ENCODE measurements around the gene ACTMAP. TPM values are rescaled to one million over a fixed set of nuclear protein-coding genes. Genes with fewer than 3 reads are reported as not detected.
"Not testable (repeated sequence)": the region's sequence is repeated elsewhere in the genome, so short reads cannot be mapped to it uniquely, and the experiment has no call there.

The ACTMAP gene
- total RNA-seq, 2 experiments from 2014 or later: 15.0 to 18.0 TPM

DNA sequence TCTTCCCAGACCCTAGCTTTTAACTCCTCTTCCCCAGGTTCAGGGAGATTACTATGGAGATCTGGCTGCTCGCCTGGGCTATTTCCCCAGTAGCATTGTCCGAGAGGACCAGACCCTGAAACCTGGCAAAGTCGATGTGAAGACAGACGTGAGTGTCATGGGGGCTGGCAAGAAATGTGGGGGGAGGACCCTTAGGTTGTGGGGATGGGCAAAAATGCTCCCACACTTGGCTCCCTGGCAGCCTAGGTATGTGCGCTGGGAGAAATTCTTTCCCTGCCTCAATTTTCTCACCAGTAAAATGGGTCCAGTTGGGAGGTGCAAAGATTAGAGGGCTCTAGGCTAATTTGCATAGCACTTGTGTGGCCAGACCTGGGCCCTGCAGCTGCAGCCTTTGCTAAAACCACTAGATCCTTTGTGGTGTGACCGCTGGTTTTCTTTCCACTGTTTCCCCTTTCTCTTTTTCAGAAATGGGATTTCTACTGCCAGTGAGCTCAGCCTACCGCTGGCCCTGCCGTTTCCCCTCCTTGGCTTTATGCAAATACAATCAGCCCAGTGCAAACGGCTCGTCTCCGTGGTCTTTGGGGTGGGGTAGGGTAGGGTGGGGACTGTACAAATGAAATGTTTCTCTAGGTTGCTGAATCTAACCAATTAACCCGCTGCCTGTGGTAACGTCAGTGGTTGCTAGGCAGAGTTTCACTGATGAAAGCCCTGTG, 26.8 kb upstream of the ACTMAP start:
- ATAC-seq (peak; percentile 68), DNase-seq (peak; percentile 94)
- intact Hi-C loops (cut with DNase I, micrococcal nuclease): loop anchor here in 1 of 2 experiments (1.0 to 2.0 kb wide), 2 partner anchors 22 to 172 kb away; no protein-coding TSS in a partner anchor
- H3K27me3 Mint-ChIP-seq: no peaks in the 10 kb centered on the region
- ChIA-PET POLR2A (interaction anchor here (0.6 to 3.6 kb wide), 8 partner anchors 19 to 783 kb away, joined by 3 to 46 read pairs (median 9); partner anchors contain the start of genes ACTMAP, COQ8B, EGLN2 and HNRNPUL1), CTCF (interaction anchor here (0.6 to 4.5 kb wide), 14 partner anchors 9 to 1332 kb away, joined by 3 to 47 read pairs (median 7); partner anchors contain the start of genes ACTMAP, COQ8B, EGLN2 and HNRNPUL1)
- peaks cover 38% of the 10 kb centered on the region for H3K4me1 Mint-ChIP-seq
- H3K4me3 Mint-ChIP-seq: peak overlapping the region; percentile 84
- peak overlapping the region; percentile 94 for H3K27ac Mint-ChIP-seq
- no peaks in the 10 kb centered on the region for H3K9me3 Mint-ChIP-seq (ENCODE audit: low read depth)
- peaks cover 6% of the 10 kb centered on the region for H3K36me3 Mint-ChIP-seq (ENCODE audit: low read depth)

DNA sequence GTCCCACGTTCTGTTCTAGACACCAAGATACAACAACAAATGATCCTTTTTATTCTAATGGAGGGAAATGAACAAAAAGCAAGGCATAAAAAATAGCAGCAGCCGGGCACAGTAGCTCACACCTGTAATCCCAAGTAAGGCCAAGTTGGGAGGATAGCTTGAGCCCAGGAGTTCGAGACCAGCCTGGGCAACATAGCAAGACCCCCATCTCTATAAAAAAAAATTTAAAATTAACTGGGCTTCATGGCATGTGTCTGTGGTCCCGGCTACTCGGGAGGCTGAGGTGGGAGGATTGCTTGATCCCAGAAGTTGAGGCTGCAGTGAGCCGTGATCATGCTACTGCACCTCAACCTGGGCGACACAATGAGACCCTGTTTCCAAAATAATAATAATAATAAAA, 26.1 kb upstream of the ACTMAP start:
- ChIA-PET POLR2A (interaction anchor here (1.9 to 3.6 kb wide), 3 partner anchors 18 to 25 kb away, joined by 7 to 46 read pairs (median 13); partner anchors contain the start of genes ACTMAP and SNRPA), CTCF (interaction anchor here (0.9 to 4.5 kb wide), 5 partner anchors 9 to 26 kb away, joined by 3 to 47 read pairs (median 17); partner anchors contain the start of genes ACTMAP, EGLN2 and SNRPA)
- intact Hi-C loops (cut with DNase I, micrococcal nuclease): loop anchor here in 1 of 2 experiments (2.0 kb wide), 1 partner anchor 172 kb away; no protein-coding TSS in a partner anchor
- no peak for ATAC-seq
- Mint-ChIP-seq H3K27me3 (no peaks in the 10 kb centered on the region), H3K9me3 (ENCODE audit: low read depth) (no peaks in the 10 kb centered on the region), H3K4me1 (peaks cover 37% of the 10 kb centered on the region), H3K27ac (no peak overlapping the region), H3K4me3 (no peak overlapping the region), H3K36me3 (ENCODE audit: low read depth) (peaks cover 7% of the 10 kb centered on the region)
- DNase-seq: no peak

DNA sequence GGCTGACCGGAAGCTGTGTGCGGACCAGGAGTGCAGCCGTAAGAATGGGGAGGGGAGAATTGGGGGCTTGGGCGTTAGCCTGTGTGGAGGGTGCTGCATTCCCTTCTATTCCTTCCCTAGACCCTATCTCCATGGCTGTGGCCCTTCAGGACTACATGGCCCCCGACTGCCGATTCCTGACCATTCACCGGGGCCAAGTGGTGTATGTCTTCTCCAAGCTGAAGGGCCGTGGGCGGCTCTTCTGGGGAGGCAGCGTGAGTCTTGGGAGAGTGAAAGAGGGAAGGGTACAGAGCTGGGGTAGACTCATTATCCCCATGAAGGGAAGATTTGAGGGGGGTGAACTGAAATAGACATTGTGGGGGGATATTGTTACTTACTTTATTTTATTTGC, 25.4 kb upstream of the ACTMAP start:
- H3K36me3 Mint-ChIP-seq (ENCODE audit: low read depth): peaks cover 12% of the 10 kb centered on the region
- DNase-seq (no peak), ATAC-seq (no peak)
- no peak overlapping the region for H3K4me3 Mint-ChIP-seq
- ChIA-PET POLR2A (no interaction called here), CTCF (no interaction called here)
- peaks cover 33% of the 10 kb centered on the region for H3K4me1 Mint-ChIP-seq
- H3K27me3 Mint-ChIP-seq: no peaks in the 10 kb centered on the region
- no peak overlapping the region for H3K27ac Mint-ChIP-seq
- H3K9me3 Mint-ChIP-seq (ENCODE audit: low read depth): no peaks in the 10 kb centered on the region
- intact Hi-C loops (cut with DNase I, micrococcal nuclease): loop anchor here in 1 of 2 experiments (2.0 kb wide), 1 partner anchor 171 kb away; no protein-coding TSS in a partner anchor

DNA sequence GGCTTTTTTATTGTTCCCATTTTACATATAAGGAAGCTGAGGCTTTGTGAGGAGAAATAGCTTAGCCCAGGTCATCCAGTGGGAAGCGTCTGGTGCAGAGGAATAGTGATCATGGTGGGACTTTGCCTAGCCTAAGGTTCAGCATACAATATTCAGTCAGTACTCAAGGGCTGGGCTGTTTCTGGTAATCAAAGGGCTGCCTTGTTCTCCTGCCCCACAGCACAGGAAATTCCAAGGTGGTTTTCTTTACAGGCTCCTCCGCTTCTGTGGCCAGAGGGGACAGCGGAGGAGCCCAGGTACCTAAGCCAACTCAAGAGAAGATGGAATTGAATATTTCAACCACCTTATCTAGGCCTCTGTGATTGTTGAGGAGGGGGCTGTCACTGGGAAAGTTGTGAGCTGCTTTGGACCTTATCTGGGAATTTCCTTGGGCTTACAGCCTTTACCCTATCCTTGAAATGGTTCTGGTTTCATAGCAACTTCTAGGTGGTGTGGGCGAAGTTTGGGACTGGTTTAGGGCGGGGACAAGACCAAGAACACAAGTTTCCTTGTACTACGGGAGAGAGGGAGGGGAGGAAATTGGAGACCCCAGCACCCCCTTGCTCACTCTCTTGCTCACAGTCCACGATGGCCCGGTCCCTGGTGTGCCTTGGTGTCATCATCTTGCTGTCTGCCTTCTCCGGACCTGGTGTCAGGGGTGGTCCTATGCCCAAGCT, 24.8 kb upstream of the ACTMAP start, which contains the start of gene MIA:
MIA (plus strand) TSS at position 606 of the 716 bp plus-strand sequence; CDS start at position 628, 22 bp downstream.
- ATAC-seq: no peak
- no peak within 1 kb of the TSS for H3K4me3 Mint-ChIP-seq
- no peaks in the 10 kb centered on the region for H3K9me3 Mint-ChIP-seq (ENCODE audit: low read depth)
- peaks cover 14% of the 10 kb centered on the region for H3K36me3 Mint-ChIP-seq (ENCODE audit: low read depth)
- DNase-seq: no peak
- ChIA-PET POLR2A (no interaction called here), CTCF (no interaction called here)
- intact Hi-C loops (cut with DNase I, micrococcal nuclease): no loop called here
- H3K27ac Mint-ChIP-seq: no peak within 1 kb of the TSS
- peaks cover 27% of the 10 kb centered on the region for H3K4me1 Mint-ChIP-seq
- no peaks in the 10 kb centered on the region for H3K27me3 Mint-ChIP-seq

DNA sequence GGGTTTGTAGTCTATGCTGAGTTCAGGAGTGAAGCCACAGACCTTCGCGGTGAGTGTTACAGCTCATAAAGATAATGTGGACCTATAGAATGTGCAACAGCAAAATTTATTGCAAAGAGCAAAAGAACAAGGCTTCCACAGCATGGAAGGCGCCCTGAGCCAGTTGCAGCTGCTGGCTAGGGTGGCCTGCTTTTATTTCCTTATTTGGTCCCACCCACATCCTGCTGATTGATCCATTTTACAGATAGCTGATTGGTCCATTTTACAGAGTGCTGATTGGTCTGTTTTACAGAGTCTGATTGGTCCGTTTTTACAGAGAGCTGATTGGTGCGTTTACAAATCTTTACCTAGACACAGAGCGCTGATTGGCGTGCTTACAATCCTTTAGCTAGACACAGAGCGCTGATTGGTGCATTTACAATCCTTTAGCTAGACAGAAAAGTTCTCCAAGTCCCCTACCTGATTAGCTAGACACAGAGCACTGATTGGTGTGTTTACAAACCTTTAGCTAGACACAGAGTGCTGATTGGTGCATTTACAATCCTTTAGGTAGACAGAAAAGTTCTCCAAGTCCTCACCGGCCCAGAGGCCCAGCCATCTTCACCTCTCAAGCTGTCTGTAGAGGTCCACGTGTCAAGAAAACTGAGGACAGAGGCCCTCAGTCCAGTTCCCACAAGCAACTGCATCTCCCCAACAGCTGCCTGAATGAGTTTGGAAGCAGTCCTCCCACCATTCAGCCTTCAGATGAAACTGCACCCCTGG, 21.0 kb upstream of the ACTMAP start:
- DNase-seq; H3K27ac Mint-ChIP-seq; intact Hi-C loops (cut with DNase I, micrococcal nuclease); H3K9me3 Mint-ChIP-seq (ENCODE audit: low read depth); H3K4me3 Mint-ChIP-seq; H3K4me1 Mint-ChIP-seq; H3K27me3 Mint-ChIP-seq: not testable (repeated sequence)
- ChIA-PET POLR2A (interaction anchor here (0.7 to 1.2 kb wide), 4 partner anchors 15 to 35 kb away, joined by 3 read pairs; partner anchors contain the start of gene ACTMAP), CTCF (interaction anchor here (0.8 to 1.4 kb wide), 4 partner anchors 13 to 48 kb away, joined by 3 to 4 read pairs (median 3); no protein-coding TSS in a partner anchor)
- peak; percentile 32 for ATAC-seq
- peaks cover 31% of the 10 kb centered on the region for H3K36me3 Mint-ChIP-seq (ENCODE audit: low read depth)

DNA sequence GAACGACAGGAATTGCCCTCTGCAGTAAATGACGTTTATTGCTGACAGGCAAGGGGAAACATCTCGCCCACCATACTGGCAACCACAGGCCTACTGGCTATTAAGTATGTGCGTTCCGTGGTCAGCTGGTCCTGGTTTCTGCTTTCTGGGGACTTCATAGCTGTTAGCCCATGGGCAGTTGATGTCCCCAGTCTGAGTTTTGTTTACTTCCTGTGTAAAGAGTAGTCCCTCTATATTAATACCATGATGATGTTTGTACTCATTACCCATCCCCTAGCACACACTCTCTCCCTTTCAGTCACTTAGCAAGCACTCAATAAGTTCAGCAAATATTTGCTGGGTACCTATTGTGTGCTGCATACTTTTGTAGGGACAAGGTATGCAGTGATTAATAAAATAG, 18.6 kb upstream of the ACTMAP start:
- POLR2A ChIA-PET: no interaction called here

DNA sequence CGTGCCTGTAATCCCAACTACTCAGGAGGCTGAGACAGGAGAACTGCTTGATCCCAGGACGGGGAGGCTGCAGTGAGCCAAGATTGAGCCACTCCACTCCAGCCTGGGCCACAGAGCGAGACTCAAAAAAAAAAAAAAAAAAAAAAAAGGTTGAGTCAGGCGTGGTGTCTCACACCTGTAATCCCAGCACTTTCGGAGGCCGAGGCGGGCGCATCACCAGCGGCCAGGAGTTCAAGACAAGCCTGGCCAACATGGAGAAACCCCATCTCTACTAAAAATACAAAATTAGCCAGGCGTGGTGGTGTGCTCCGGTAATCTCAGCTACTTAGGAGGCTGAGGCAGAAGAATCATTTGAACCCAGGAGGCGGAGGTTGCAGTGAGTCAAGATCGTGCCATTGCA, 16.1 kb upstream of the ACTMAP start:
- not testable (repeated sequence) for H3K27me3 Mint-ChIP-seq, ATAC-seq

More for the DNA sequence above, 18.6 kb upstream of the ACTMAP start:
- intact Hi-C loops (cut with DNase I, micrococcal nuclease): no loop called here
- peaks cover 53% of the 10 kb centered on the region for H3K36me3 Mint-ChIP-seq (ENCODE audit: low read depth)
- ATAC-seq (no peak), DNase-seq (no peak)
- H3K4me3 Mint-ChIP-seq: no peak overlapping the region
- no peaks in the 10 kb centered on the region for H3K9me3 Mint-ChIP-seq (ENCODE audit: low read depth)
- CTCF ChIA-PET: interaction anchor here (1.2 kb wide), 1 partner anchor 11 kb away, joined by 3 read pairs; no protein-coding TSS in a partner anchor
- no peaks in the 10 kb centered on the region for H3K27me3 Mint-ChIP-seq
- H3K27ac Mint-ChIP-seq: no peak overlapping the region
- H3K4me1 Mint-ChIP-seq: peaks cover 19% of the 10 kb centered on the region

DNA sequence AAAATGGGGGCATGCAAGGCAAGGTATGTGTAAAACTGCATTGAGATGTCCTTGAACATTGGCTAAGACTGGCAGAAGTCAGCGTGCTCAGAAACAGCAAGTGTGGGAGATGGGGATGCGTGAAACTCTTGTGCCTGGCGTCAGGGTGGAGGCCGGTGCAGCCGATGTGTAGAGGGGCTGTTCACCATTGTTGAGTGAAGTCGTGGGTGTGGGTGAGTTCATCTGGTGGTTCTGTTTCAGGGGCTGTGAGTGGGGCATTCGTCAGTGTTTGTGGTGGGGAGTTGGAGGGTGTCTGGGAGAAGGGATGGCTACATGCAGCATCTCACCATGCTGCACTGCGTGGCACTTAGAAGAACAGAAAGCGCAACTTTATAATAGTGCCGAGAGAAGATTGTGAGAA, 13.7 kb upstream of the ACTMAP start:
- peaks cover 52% of the 10 kb centered on the region for H3K4me1 Mint-ChIP-seq
- H3K9me3 Mint-ChIP-seq (ENCODE audit: low read depth): no peaks in the 10 kb centered on the region
- H3K36me3 Mint-ChIP-seq (ENCODE audit: low read depth): peaks cover 74% of the 10 kb centered on the region
- DNase-seq (no peak), ATAC-seq (no peak)
- peak overlapping the region; percentile 48 for H3K27ac Mint-ChIP-seq
- intact Hi-C loops (cut with DNase I, micrococcal nuclease): no loop called here
- H3K4me3 Mint-ChIP-seq: no peak overlapping the region
- CTCF ChIA-PET: interaction anchor here (0.6 to 1.1 kb wide), 2 partner anchors 43 to 1025 kb away, joined by 3 read pairs; no protein-coding TSS in a partner anchor
- no peaks in the 10 kb centered on the region for H3K27me3 Mint-ChIP-seq
- POLR2A ChIA-PET: interaction anchor here (1.3 kb wide), 1 partner anchor 10 kb away, joined by 3 read pairs; no protein-coding TSS in a partner anchor

More for the DNA sequence above, 16.1 kb upstream of the ACTMAP start:
- H3K4me3 Mint-ChIP-seq; intact Hi-C loops (cut with DNase I, micrococcal nuclease); H3K9me3 Mint-ChIP-seq (ENCODE audit: low read depth); DNase-seq: not testable (repeated sequence)
- ChIA-PET POLR2A (interaction anchor here (1.6 kb wide), 1 partner anchor 16 kb away, joined by 8 read pairs; the partner anchor contains the start of gene ACTMAP), CTCF (interaction anchor here (0.9 to 1.2 kb wide), 2 partner anchors 9 to 12 kb away, joined by 3 read pairs; partner anchors contain the start of gene RAB4B)
- Mint-ChIP-seq H3K4me1 (peaks cover 39% of the 10 kb centered on the region), H3K27ac (peak overlapping the region; percentile 25), H3K36me3 (ENCODE audit: low read depth) (peaks cover 71% of the 10 kb centered on the region)

DNA sequence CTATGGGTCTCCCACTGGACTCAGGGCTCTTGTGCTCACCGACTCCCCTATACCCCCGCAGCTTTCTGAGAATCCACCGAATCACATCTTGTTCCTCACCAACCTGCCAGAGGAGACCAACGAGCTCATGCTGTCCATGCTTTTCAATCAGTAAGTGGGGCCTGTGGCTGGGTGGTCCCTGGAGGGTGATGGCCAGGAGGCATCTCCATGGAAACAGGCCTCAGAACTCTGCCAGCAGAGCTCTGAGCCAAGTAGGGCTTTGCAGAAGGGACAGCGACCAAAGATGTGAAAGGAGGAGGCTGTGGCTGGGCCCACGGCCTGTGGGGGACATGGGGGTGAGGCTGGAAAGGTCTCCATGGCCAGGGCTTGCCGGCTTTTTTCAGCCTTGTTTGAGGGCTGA, 13.2 kb upstream of the ACTMAP start:
- ATAC-seq: no peak
- Mint-ChIP-seq H3K9me3 (ENCODE audit: low read depth) (no peaks in the 10 kb centered on the region), H3K4me1 (peaks cover 52% of the 10 kb centered on the region), H3K27ac (no peak overlapping the region), H3K27me3 (no peaks in the 10 kb centered on the region), H3K36me3 (ENCODE audit: low read depth) (peaks cover 72% of the 10 kb centered on the region), H3K4me3 (no peak overlapping the region)
- CTCF ChIA-PET: interaction anchor here (0.6 to 1.1 kb wide), 3 partner anchors 44 to 1025 kb away, joined by 3 read pairs; no protein-coding TSS in a partner anchor
- POLR2A ChIA-PET: interaction anchor here (1.3 kb wide), 1 partner anchor 9 kb away, joined by 3 read pairs; no protein-coding TSS in a partner anchor
- no peak for DNase-seq
- intact Hi-C loops (cut with DNase I, micrococcal nuclease): no loop called here

DNA sequence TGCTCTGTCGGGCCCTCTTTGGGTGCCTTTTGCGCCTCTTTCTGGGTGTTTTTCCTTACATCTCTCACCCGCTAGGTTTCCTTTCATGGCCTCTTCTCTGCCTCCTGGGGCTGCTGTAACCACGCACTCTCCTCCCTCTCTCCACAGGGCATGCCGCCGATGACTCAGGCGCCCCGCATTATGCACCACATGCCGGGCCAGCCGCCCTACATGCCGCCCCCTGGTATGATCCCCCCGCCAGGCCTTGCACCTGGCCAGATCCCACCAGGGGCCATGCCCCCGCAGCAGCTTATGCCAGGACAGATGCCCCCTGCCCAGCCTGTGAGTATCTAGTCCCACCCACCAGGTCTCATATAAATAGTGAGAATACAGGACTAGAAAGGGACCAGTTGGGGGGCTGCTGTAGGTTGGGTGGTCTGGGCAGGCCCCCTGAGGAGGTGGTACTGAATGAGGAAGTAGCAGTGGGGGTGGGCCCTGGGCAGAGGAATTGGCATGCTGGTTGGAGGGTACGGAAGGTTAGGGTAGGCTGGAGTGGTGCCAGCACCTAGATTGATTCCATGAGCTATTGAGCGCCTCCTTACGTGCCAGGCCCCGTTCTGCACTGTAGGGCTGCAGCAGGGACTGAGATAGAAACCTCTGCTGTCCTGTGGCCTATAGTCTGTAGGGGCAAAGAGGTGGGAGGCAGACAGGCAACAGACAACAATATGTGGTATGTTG, 12.6 kb upstream of the ACTMAP start:
- Mint-ChIP-seq H3K9me3 (ENCODE audit: low read depth) (no peaks in the 10 kb centered on the region), H3K27ac (peak overlapping the region; percentile 61), H3K4me3 (no peak overlapping the region), H3K27me3 (no peaks in the 10 kb centered on the region), H3K36me3 (ENCODE audit: low read depth) (peaks cover 77% of the 10 kb centered on the region), H3K4me1 (peaks cover 56% of the 10 kb centered on the region)
- no peak for DNase-seq
- ChIA-PET POLR2A (interaction anchor here (1.3 kb wide), 1 partner anchor 9 kb away, joined by 3 read pairs; no protein-coding TSS in a partner anchor), CTCF (interaction anchor here (0.7 to 1.1 kb wide), 2 partner anchors 44 to 72 kb away, joined by 3 read pairs; no protein-coding TSS in a partner anchor)
- no peak for ATAC-seq
- intact Hi-C loops (cut with DNase I, micrococcal nuclease): no loop called here

Measured in activated CD4-positive, alpha-beta T cell treated with anti-CD3 and anti-CD28 coated beads for 36 hours (primary cell).